Smooth muscle cell (in vitro differentiated cells): ENCODE data around the gene POLH. TPM values are rescaled to one million over a fixed set of nuclear protein-coding genes. Genes with fewer than 3 reads are reported as not detected.

Experiments used
- DNase-seq: peaks from one replicate; lab custom pipeline; 2025; ENCODE audit not compliant: unreplicated experiment; lab: John Stamatoyannopoulos, UW
- H2AFZ ChIP-seq: fragments of 200-600 bp; sonication (generic); 2 replicates; pipeline ENCODE4 v1.6.0; 2016; ENCODE audit warnings: antibody characterized with exemption, low read depth, mild to moderate bottlenecking
- H3F3A ChIP-seq: fragments of 200-600 bp; sonication (generic); 2 replicates; pipeline ENCODE4 v1.6.0; 2017; ENCODE audit warnings: antibody characterized with exemption, low read depth
- H3K27ac ChIP-seq: fragments of 200-600 bp; sonication (generic); 2 replicates; pipeline ENCODE4 v1.5.1; 2016; ENCODE audit warnings: low read depth, mild to moderate bottlenecking
- H3K27me3 ChIP-seq: fragments of 200-600 bp; sonication (generic); 2 replicates; pipeline ENCODE4 v1.6.1; 2016; ENCODE audit warnings: low read depth, mild to moderate bottlenecking
- H3K36me3 ChIP-seq: fragments of 200-600 bp; sonication (generic); 2 replicates; pipeline ENCODE4 v1.5.1; 2016; ENCODE audit warnings: low read depth
- H3K4me1 ChIP-seq: fragments of 200-600 bp; sonication (generic); 2 replicates; pipeline ENCODE4 v1.5.1; 2016; ENCODE audit warnings: low read depth
- H3K4me2 ChIP-seq: fragments of 200-600 bp; sonication (generic); 2 replicates; pipeline ENCODE4 v1.6.0; 2016; ENCODE audit warnings: mild to moderate bottlenecking
- H3K4me3 ChIP-seq: fragments of 200-600 bp; sonication (generic); 2 replicates; pipeline ENCODE4 v1.5.1; 2016; ENCODE audit warnings: mild to moderate bottlenecking
- H3K79me2 ChIP-seq: fragments of 200-600 bp; sonication (generic); 2 replicates; pipeline ENCODE4 v1.6.0; 2016; ENCODE audit warnings: low read depth, mild to moderate bottlenecking
- H3K9ac ChIP-seq: fragments of 200-600 bp; sonication (generic); 2 replicates; pipeline ENCODE4 v1.6.0; 2016; ENCODE audit warnings: low read depth
- H3K9me3 ChIP-seq: fragments of 200-600 bp; sonication (generic); replicated peaks from 2 replicates; pipeline ENCODE4 v1.5.1; 2016; ENCODE audit warnings: low read depth
- H4K20me1 ChIP-seq: fragments of 200-600 bp; sonication (generic); 2 replicates; pipeline ENCODE4 v1.6.0; 2016; ENCODE audit warnings: low read depth
- CTCF ChIP-seq: fragments of 200-600 bp; sonication (generic); IDR thresholded peaks from 2 replicates; pipeline ENCODE4 v1.5.1; 2017; ENCODE audit warnings: borderline replicate concordance, mild to moderate bottlenecking, antibody characterized with exemption; ENCODE audit not compliant: insufficient read depth, poor library complexity, severe bottlenecking
- WGBS: methylation state at CpG from one replicate; pipeline ENCODE4 v1.1.7; 2016; ENCODE audit warnings: low lambda C conversion rate; 5-methylcytosine and 5-hydroxymethylcytosine counted together
- polyA plus RNA-seq: library from polyadenylated mRNA; unstranded; fragments of >200 nt; fragmentation: Nextera tagmentation; extraction: Ambion mirVana; gene quantifications from 2 replicates; pipeline ENCODE4 v1.2.1, GENCODE V29; 2016
- total RNA-seq: library from RNA; depleted of rRNA; stranded (reverse); fragments of >200 nt; gene quantifications from 2 replicates; pipeline ENCODE4 v1.2.3, GENCODE V29; 2014

The POLH gene
- total and polyA plus RNA-seq, 2 experiments from 2014 or later = 8.4 to 13.3 TPM

GRCh38 chr6:43621078-43621835, 45.3 kb downstream of the POLH start:
- no peak for DNase-seq
- no peak overlapping the region for H3K27ac ChIP-seq
- H3K79me2 ChIP-seq = peaks cover 2% of the 10 kb centered on the region
- no peaks in the 10 kb centered on the region for H4K20me1 ChIP-seq
- no peak overlapping the region for H3K9ac ChIP-seq
- no peaks in the 10 kb centered on the region for H3K27me3 ChIP-seq
- H3K4me1 ChIP-seq = no peaks in the 10 kb centered on the region
- H3K4me3 ChIP-seq = no peak overlapping the region
- no peak overlapping the region for H3K4me2 ChIP-seq
- no peaks in the 10 kb centered on the region for H3K9me3 ChIP-seq
- peaks cover 4% of the 10 kb centered on the region for H3K36me3 ChIP-seq
- no peak overlapping the region for H2AFZ ChIP-seq
- no peak for TF ChIP-seq CTCF
- 98% methylated on average over 12 of the region's 12 CpGs for WGBS
- H3F3A ChIP-seq = peaks cover 15% of the 10 kb centered on the region

- H3K4me2 ChIP-seq = no peak overlapping the region
- no peak overlapping the region for H3K9ac ChIP-seq
- no peaks in the 10 kb centered on the region for H4K20me1 ChIP-seq
- no peak overlapping the region for H2AFZ ChIP-seq
- H3F3A ChIP-seq = peaks cover 15% of the 10 kb centered on the region
- no peaks in the 10 kb centered on the region for H3K9me3 ChIP-seq
- no peaks in the 10 kb centered on the region for H3K4me1 ChIP-seq
- DNase-seq = no peak
- peaks cover 4% of the 10 kb centered on the region for H3K36me3 ChIP-seq
- WGBS = over 99% methylated on average over 10 of the region's 10 CpGs
- no peak overlapping the region for H3K4me3 ChIP-seq
- H3K27me3 ChIP-seq = no peaks in the 10 kb centered on the region
- H3K79me2 ChIP-seq = peaks cover 7% of the 10 kb centered on the region
- H3K27ac ChIP-seq = no peak overlapping the region
- no peak for TF ChIP-seq CTCF
These were observed 45.8 kb downstream of the POLH start for GRCh38 chr6:43621836-43622180.

GRCh38 chr6:43622541-43622940, 46.6 kb downstream of the POLH start:
- no peaks in the 10 kb centered on the region for H3K27me3 ChIP-seq
- H3K36me3 ChIP-seq = peaks cover 4% of the 10 kb centered on the region
- H4K20me1 ChIP-seq = no peaks in the 10 kb centered on the region
- DNase-seq = no peak
- peaks cover 15% of the 10 kb centered on the region for H3F3A ChIP-seq
- no peak overlapping the region for H2AFZ ChIP-seq
- TF ChIP-seq CTCF = no peak
- H3K9me3 ChIP-seq = no peaks in the 10 kb centered on the region
- H3K4me3 ChIP-seq = no peak overlapping the region
- no peak overlapping the region for H3K4me2 ChIP-seq
- no peak overlapping the region for H3K27ac ChIP-seq
- H3K9ac ChIP-seq = no peak overlapping the region
- WGBS = 96% methylated on average over 10 of the region's 10 CpGs
- H3K79me2 ChIP-seq = peaks cover 12% of the 10 kb centered on the region
- peaks cover 3% of the 10 kb centered on the region for H3K4me1 ChIP-seq
